GM19452 (cell line): ENCODE data around the gene XRCC5.

ENCODE experiments used
- ATAC-seq: cut with Tn5 transposase; IDR thresholded peaks from one replicate; pipeline ENCODE4 v1.9.1; 2021; ENCODE audit not compliant: unreplicated experiment

Gene XRCC5

GRCh38 chr2:216149741-216150140, 40.6 kb downstream of the XRCC5 start:
- ATAC-seq, result no peak

GRCh38 chr2:216151313-216152025, 42.3 kb downstream of the XRCC5 start:
- no peak for ATAC-seq

GRCh38 chr2:216155954-216156353, 46.8 kb downstream of the XRCC5 start:
- no peak for ATAC-seq

GRCh38 chr2:216156822-216157221, 47.7 kb downstream of the XRCC5 start:
- no peak for ATAC-seq

- no peak for ATAC-seq
These were observed 50.0 kb downstream of the XRCC5 start for GRCh38 chr2:216159144-216159543.

GRCh38 chr2:216159646-216160045, 50.5 kb downstream of the XRCC5 start:
- no peak for ATAC-seq

GRCh38 chr2:216160786-216161185, 51.6 kb downstream of the XRCC5 start:
- no peak for ATAC-seq

GRCh38 chr2:216161967-216162366, 52.8 kb downstream of the XRCC5 start:
- no peak for ATAC-seq

GRCh38 chr2:216163518-216163917, 54.4 kb downstream of the XRCC5 start:
- ATAC-seq, result no peak

- ATAC-seq, result no peak
These were observed 54.9 kb downstream of the XRCC5 start for GRCh38 chr2:216164087-216164486.

GRCh38 chr2:216164576-216164975, 55.4 kb downstream of the XRCC5 start:
- ATAC-seq, result no peak

GRCh38 chr2:216165711-216166110, 56.6 kb downstream of the XRCC5 start:
- no peak for ATAC-seq

- no peak for ATAC-seq
These were observed 59.9 kb downstream of the XRCC5 start for GRCh38 chr2:216169087-216169486.

GRCh38 chr2:216170076-216170763, 61.1 kb downstream of the XRCC5 start:
- ATAC-seq, result no peak

- ATAC-seq, result no peak
These were observed 61.9 kb downstream of the XRCC5 start for GRCh38 chr2:216171011-216171410.

- ATAC-seq, result no peak
These were observed 63.3 kb downstream of the XRCC5 start for GRCh38 chr2:216172493-216172892.

- ATAC-seq, result no peak
These were observed 69.9 kb downstream of the XRCC5 start for GRCh38 chr2:216179015-216179414.

GRCh38 chr2:216181351-216181750, 72.2 kb downstream of the XRCC5 start:
- ATAC-seq, result no peak

- no peak for ATAC-seq
These were observed 72.9 kb downstream of the XRCC5 start for GRCh38 chr2:216181953-216182461.

- ATAC-seq, result no peak
These were observed 74.3 kb downstream of the XRCC5 start for GRCh38 chr2:216183462-216183861.

- ATAC-seq, result no peak
These were observed 79.4 kb downstream of the XRCC5 start for GRCh38 chr2:216188559-216188850.

GRCh38 chr2:216188956-216189355, 79.8 kb downstream of the XRCC5 start:
- no peak for ATAC-seq

- no peak for ATAC-seq
These were observed 80.3 kb downstream of the XRCC5 start for GRCh38 chr2:216189410-216189809.
